Skin epidermis (tissue), 12 donors: ENCODE results near the gene NRM.
"Not testable (repeated sequence)": the region's sequence is repeated elsewhere in the genome, so short reads cannot be mapped to it uniquely, and the experiment has no call there.

Experiments
- H3K27ac ChIP-seq, 21 experiments: fragments of 200-600 bp; sonication (generic) in 11 of 21; one replicate each; pipeline ENCODE4 v1.5.0; 2020; ENCODE audit warnings: mild to moderate bottlenecking in 3 of 21, inconsistent platforms in 2 of 21, moderate library complexity in 2 of 21
- H3K4me3 ChIP-seq, 7 experiments: fragments of 200-600 bp; sonication (generic) in 2 of 7; one replicate each; pipeline ENCODE4 v1.5.0; 2020; ENCODE audit warnings: inconsistent platforms in 2 of 7, mild to moderate bottlenecking in 2 of 7, moderate library complexity in 1 of 7

Gene NRM

GRCh38 chr6:30690403-30691207, at the start of gene NRM:
NRM (minus strand) TSS chr6:30690984; CDS start chr6:30690974, 10 bp downstream.
- Histone ChIP-seq H3K4me3 (peak within 1 kb of the TSS; percentile 48 to 61 (median 56)), H3K27ac (peak within 1 kb of the TSS in 20 of 21 experiments; percentile 12 to 100 (median 98))

DNA sequence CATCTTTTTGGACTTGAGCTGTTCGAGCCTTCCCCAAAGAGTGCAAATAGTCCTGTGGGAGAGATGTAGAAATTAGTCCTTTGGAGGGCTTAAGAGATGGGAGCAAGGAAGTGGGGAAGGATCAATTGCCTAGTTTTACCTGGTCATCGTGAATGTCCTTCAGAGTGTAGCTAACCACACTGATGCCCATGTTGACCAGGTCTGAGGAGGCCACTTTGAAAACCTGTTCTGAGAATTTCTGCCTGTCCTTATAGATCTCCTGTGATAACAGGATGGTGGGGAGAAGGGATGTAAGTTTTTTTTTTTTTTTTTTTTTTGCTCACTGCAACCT, 49.7 kb upstream of the NRM start:
- Histone ChIP-seq H3K4me3 (no peak overlapping the region), H3K27ac (peak overlapping the region in 8 of 21 experiments; percentile 37 to 98 (median 95))

GRCh38 chr6:30738532-30738931, 47.7 kb upstream of the NRM start:
- H3K4me3 ChIP-seq: no peak overlapping the region
- peak overlapping the region in 1 of 21 experiments; percentile 20 for H3K27ac ChIP-seq

DNA sequence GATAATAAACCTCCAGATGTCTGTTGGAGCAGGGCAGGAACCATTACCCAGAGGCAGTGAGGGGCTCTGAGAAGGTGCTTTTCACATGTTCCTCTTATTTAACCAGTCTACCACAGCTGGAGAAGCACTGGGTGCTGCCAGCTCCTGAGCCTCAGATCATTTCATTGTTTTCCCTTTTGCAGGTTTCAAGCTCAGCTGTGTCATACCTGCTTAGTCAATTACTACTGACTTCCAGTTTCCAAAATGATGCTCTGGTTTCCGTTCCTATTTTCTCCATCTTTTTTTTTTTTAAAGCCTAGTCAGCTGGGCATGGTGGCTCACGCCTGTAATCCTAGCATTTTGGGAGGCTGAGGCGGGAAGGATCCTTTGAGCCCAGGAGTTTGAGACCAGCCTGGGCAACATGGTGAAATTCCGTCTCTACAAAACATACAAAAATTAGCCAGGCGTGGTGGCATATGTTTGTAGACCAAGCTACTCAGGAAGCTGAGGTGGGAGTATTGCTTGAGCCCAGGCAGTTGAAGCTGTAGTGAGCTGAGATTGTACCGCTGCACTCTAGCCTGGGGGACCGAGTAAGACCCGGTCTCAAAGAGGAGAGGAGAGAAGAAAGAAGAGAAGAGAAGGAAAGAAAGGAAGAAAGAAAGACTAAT, 45.0 kb upstream of the NRM start:
- no peak overlapping the region for H3K4me3 ChIP-seq
- H3K27ac ChIP-seq: peak overlapping the region in 1 of 21 experiments; percentile 11

DNA sequence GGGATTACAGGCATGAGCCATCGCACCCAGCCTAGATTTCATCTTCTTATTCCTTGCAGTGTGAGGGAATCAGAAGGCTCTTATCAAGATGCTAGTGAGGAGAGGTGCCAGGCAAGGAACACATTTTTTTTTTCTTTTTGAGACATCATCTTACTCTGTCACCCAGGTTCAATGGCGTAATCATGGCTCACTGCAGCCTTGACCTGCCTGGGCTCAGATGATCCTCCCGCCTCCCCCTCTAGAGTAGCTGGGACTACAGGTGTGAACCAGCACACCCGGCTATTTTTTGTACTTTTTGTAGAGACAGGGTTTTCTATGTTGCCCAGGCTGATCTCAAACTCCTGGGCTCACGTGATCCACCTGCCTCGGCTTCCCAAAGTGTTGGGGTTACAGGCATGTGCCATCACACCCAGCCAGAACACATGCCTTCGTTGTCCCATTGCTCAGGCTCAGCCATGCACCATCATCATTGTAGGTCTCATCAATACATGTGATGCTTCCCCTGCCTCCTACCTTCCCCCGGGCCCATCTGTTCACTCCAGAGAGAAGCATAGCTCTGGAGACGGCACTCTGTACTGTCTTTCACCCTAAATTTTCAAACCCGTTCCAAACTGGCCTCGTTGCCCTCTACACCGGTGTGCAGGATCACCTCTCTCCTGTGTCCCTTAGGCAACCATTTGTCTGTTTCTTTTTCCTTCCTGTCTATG, 41.6 kb upstream of the NRM start:
- H3K27ac ChIP-seq: no peak overlapping the region
- H3K4me3 ChIP-seq: no peak overlapping the region

GRCh38 chr6:30730601-30731435, 40.0 kb upstream of the NRM start:
- H3K4me3 ChIP-seq: peak overlapping the region in 1 of 7 experiments; percentile 8
- H3K27ac ChIP-seq: peak overlapping the region in 8 of 21 experiments; percentile 22 to 63 (median 48)

DNA sequence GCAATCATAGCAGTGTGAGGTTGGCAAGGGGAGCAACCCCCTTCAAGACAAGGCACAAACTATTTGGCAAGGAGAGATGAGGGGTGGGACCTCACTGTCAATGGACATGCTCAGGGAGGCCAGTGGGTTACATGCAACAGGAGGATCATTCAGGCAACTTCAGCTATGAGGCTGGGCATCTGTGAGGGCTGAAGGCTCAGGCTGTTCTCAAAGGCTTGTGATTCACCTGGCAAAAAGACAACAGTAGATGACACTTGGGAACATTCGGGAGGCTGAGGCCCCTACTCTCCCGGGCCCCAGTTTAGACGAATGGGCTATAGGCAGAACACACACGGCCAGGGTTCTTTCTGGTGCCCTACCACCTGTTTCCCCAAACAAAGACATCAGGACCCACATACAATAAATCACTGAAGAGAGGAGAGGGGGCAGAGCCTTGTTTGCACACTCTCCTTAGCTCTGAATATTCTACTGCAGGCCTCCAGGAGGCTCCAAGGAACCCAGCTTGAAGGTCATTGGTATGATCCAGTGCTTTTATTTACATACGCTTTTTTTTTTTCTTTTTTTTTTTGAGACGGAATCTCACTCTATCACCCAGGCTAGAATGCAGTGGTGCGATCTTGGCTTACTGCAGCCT, 37.3 kb upstream of the NRM start:
- peak overlapping the region in 2 of 21 experiments; percentile 53 to 61 for H3K27ac ChIP-seq

DNA sequence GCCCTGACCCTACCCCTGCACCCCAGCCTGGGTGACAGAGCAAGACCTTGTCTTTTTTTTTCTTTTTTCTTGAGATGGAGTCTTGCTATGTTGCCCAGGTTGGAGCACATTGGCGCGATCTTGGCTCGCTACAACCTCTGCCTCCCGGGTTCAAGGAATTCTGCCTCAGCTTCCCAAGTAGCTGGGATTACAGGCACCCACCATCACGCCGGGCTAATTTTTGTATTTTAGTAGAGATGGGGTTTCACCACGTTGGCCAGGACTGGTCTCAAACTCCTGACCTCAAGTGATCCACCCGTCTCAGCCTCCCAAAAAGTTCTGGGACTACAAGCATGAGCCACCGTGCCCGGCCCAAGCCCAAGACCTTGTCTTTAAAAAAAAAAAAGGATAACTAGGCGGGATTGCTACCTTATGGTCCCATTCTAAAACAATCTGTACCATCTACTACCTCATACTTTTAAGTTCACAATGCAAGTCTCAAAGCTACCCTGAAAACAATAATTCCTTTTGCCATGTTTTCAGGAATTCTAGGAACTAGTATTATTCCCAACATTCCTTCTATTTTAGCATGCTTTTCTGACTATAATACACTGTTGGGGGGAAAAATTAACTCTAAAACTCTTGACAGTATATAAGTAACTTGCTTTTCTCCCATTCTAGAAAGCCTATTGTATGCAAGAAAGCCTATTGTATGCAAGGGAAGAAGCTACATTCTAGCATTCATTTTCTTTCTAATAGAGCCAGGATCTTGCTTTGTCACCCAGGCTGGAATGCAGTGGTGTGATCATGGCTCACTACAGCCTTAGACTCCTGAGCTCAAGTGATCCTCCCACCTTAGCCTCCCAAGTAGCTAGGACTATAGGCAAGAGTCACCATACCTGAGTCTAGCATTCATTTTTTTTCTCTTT, 36.0 kb upstream of the NRM start:
- H3K4me3 ChIP-seq: no peak overlapping the region
- H3K27ac ChIP-seq: peak overlapping the region in 3 of 21 experiments; percentile 21 to 61 (median 24)

More for the DNA sequence above, 37.3 kb upstream of the NRM start:
- H3K4me3 ChIP-seq: no peak overlapping the region

DNA sequence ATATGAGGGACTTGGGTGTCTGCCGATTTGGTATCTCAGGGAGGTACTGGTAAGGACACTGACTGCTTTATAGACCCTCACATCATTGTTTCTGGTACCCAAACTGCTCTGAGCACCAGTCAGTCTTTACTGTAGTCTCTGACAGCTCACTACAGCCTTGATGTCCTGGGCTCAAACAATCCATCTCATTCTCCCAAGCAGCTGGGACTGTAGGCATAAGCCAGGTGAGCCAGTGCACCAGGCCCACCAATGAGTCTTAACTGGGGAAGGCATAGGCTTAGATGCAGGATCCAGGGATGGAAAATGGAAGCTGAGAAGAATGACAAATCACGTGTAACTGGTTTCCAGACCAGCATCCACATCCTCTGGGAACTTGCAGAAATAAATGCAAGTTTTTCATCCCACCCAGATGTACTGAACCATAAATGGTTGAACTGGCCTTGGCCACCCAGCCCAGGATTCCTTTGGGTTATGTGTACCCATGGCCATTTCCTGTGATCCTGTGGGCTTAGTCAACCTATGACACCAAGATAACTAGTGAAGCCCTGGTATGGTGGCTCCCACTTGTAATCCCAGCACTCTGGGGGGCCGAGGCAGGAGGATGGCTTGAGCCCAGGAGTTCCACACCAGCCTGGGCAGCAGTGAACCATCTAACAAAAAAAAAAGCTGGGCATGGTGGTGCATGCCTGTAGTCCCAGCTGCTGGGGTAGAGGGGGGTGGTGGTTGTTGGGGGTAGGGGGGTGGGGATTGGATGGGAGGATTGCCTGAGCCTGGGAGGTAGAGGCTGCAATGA, 35.1 kb upstream of the NRM start:
- no peak overlapping the region for H3K4me3 ChIP-seq
- H3K27ac ChIP-seq: peak overlapping the region in 2 of 21 experiments; percentile 8 to 24

- Histone ChIP-seq H3K4me3 (no peak overlapping the region), H3K27ac (peak overlapping the region in 2 of 21 experiments; percentile 34 to 38)
Measured at GRCh38 chr6:30724906-30725667, 34.3 kb upstream of the NRM start.

GRCh38 chr6:30723843-30724741, 33.3 kb upstream of the NRM start:
- H3K4me3 ChIP-seq: not testable (repeated sequence)
- H3K27ac ChIP-seq: peak overlapping the region in 4 of 21 experiments; percentile 13 to 42 (median 18)

DNA sequence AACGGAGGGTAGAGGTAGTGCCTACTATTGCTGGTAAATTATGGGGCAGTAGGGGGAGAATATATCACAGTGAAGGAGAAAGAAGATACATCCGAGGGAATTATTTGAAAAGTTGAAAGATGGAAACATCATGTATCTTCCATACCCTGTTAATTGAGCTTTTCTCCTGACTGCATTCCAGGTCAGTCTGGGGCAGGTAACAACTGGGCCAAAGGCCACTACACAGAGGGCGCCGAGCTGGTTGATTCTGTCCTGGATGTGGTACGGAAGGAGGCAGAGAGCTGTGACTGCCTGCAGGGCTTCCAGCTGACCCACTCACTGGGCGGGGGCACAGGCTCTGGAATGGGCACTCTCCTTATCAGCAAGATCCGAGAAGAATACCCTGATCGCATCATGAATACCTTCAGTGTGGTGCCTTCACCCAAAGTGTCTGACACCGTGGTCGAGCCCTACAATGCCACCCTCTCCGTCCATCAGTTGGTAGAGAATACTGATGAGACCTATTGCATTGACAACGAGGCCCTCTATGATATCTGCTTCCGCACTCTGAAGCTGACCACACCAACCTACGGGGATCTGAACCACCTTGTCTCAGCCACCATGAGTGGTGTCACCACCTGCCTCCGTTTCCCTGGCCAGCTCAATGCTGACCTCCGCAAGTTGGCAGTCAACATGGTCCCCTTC, 32.5 kb upstream of the NRM start:
- H3K4me3 ChIP-seq: peak overlapping the region in 1 of 7 experiments; percentile 91
- peak overlapping the region in 5 of 21 experiments; percentile 11 to 99 (median 19) for H3K27ac ChIP-seq

DNA sequence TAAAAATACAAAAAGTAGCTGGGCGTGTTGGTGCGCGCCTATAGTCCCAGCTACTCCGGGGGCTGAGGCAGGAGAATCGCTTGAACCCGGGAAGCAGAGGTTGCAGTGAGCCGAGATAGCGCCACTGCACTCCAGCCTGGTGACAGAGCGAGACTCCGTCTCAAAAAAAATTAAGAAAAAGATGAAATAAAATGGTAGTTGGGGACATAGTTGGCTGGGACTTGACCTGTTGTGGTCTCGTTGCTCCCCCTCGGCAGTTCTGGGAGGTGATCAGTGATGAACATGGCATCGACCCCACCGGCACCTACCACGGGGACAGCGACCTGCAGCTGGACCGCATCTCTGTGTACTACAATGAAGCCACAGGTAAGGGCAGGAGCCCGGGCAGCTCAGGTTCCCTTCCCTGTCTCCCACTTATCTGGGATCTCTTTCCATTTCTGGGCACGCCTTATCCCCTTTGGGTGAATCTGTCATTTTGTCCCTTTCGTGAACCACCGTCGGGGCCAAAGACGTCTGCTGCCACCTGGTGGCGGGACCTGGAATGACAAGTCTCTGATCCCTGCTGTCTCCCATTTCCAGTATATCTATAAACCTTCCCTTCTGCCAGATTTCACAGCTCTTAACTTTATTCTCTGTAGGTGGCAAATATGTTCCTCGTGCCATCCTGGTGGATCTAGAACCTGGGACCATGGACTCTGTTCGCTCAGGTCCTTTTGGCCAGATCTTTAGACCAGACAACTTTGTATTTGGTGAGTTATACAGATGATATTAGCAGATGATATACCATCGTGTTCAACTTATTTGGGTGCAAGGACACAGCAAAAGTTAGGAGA, 31.7 kb upstream of the NRM start:
- H3K27ac ChIP-seq: peak overlapping the region in 20 of 21 experiments; percentile 31 to 99 (median 95)
- H3K4me3 ChIP-seq: peak overlapping the region; percentile 70 to 91 (median 81)

- peak overlapping the region; percentile 70 to 91 (median 81) for H3K4me3 ChIP-seq
- H3K27ac ChIP-seq: peak overlapping the region; percentile 31 to 99 (median 95)
Measured at GRCh38 chr6:30722025-30722279, 31.2 kb upstream of the NRM start.
